Cardiac septum (tissue), 1 donor: ENCODE measurements around the gene ASCL2. TPM values are rescaled to one million over a fixed set of nuclear protein-coding genes. Genes with fewer than 3 reads are reported as not detected.

ENCODE experiments used
- DNase-seq: peaks from one replicate; pipeline ENCODE4 v3.0.0-alpha.2; 2020; ENCODE audit warnings: low spot score
- intact Hi-C: fragments of 100-400 bp; cut with DNase I; formaldehyde crosslinking; loops from one replicate; pipeline ENCODE4 v1.14.0; 2022
- total RNA-seq: library from RNA; stranded (reverse); fragmentation: NEBNext Ultra II Directional; extraction: Animal tissue kit (Norgen Biotek cat#: 25700); gene quantifications from one replicate; pipeline ENCODE4 v1.2.1, GENCODE V29; 2021
- donor health status: DM: no; HTN: no; CAD: no.

Gene ASCL2
- total RNA-seq, 1 donor from 2014 or later, result not detected

DNA sequence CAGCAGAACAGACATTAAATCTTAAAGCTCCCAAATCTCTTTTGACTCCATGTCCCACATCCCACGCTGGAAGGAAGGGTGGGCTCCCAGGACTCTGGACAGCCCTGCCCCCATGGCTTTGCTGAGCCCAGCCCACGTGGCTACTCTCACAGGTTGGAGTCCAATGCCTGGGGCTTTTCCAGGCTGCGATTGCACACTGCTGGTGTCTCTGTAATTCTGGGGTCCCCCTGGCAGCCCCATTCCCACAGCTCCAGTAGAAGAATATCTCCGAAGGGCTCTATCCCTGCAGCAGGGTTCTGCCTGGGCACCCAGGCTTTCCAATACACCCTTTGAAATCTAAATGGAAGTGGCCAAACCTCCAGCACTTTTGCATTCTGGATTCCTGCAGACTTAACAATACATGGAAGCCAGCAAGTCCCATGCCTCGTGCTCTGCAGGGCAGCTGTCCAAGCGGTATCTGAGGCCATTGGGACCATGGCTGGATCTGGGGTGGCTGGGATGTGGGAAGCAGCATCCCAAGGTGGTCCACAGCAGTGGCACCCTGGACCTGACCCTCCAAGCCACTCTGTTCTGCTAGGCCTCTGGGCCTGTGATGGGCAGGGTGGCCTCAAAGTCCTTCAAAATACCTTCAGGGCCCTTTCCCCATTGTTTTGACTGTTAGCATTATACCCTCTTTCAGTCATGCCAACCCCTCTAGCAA, 50.9 kb downstream of the ASCL2 start:
- intact Hi-C loops, result no loop called here
- DNase-seq, result no peak

Other genes starting within 250 kb of the ASCL2 start
- 87.7 TPM for gene IGF2, start 131.2 kb downstream of the ASCL2 start, total RNA-seq
- gene INS, start 109.4 kb downstream of the ASCL2 start, total RNA-seq, result not detected
- not detected for gene TH, start 98.8 kb downstream of the ASCL2 start, total RNA-seq
- gene C11orf21, start 31.3 kb upstream of the ASCL2 start, total RNA-seq, result 23.2 TPM
- gene TSPAN32, start 31.4 kb upstream of the ASCL2 start, total RNA-seq, result 26.2 TPM
- 663 TPM for gene CD81, start 106.7 kb upstream of the ASCL2 start, total RNA-seq
- gene TSSC4, start 130.2 kb upstream of the ASCL2 start, total RNA-seq, result 36.2 TPM
- not detected for gene TRPM5, start 173.9 kb upstream of the ASCL2 start, total RNA-seq
- gene KCNQ1, start 174.4 kb upstream of the ASCL2 start, total RNA-seq, result 43.0 TPM